NCI-H1105 treated with DMSO at 0.1 percent for 48 hours (cell line): Measurements from ENCODE around the gene CRAT.

Experiments
- DNase-seq: peaks from one replicate; lab custom pipeline; 2025; lab: John Stamatoyannopoulos, UW

Gene CRAT

GRCh38 chr9:129089246-129089645, 21.3 kb downstream of the CRAT start:
- no peak for DNase-seq

- DNase-seq, result no peak
Measured at GRCh38 chr9:129084087-129084486, 26.5 kb downstream of the CRAT start.

DNA sequence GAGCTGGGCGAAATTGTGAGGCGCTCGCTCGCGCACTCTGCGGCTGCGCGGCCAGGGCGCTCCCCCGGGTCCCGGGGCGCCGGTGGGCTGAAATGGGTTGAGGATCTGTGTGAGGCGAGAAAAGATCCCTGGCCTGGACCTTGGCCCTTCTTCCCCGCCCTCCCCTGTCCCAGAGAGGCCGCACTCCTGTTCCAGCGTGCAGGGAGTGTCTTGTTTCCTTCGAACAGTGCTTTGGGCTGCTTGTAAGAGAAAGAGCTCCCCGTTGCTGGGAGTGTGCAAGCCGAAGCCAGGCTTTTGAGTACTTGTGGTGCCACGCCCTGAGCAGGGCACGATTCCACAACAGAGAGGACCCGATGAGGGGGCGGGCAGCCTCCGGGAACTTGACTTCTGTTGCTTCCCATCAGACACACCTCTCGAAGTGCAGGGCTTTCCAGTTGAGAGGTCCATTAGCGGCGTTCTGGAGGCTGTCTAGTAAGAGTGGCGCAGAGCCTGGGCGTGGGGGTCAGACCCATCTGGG, 29.1 kb downstream of the CRAT start:
- DNase-seq, result no peak

DNA sequence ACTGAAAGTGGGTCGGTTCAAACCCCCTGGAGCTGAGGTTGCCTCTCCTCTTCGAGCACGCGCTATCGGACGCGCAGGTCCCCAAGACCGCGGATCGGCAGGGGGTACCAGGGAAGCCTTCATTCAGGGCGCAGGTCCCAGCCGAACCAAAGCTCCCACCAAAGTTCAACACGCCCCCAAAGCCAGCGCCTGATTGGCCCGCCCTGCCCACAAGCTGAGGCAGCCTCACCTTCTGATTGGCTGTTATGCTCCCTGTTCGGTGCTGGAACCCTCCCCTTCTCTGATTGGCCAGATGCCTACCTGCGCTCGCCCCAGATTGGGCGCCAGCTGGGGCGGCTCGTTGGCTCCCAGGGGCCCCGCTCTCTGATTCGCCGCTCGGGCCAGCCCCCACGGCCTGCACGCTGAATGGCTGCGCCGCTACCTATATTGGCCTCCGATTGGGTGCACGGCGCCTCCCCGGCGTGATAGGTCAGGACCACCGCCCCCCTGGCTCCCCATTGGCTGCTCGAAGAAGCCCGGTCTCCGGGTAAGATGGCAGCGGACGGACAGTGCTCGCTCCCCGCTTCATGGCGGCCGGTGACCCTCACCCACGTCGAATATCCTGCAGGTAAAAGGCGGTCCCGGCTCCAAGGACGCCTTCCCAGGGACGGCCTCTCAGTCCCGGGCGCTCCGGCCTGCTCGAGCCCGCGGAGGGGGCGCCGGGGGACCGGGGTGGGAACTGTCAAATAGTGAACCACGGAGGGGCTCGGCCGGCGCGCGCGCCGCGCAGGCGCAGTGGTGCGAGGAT, 29.8 kb downstream of the CRAT start, which contains the start of gene DOLPP1:
Gene DOLPP1 (plus strand): TSS at position 511 of the 787 bp plus-strand sequence. CDS start 21 bp downstream, at position 532.
- peak; percentile 97 for DNase-seq

GRCh38 chr9:129080298-129080600, 30.3 kb downstream of the CRAT start:
- DNase-seq, result no peak

GRCh38 chr9:129079829-129080228, 30.8 kb downstream of the CRAT start:
- DNase-seq, result no peak

DNA sequence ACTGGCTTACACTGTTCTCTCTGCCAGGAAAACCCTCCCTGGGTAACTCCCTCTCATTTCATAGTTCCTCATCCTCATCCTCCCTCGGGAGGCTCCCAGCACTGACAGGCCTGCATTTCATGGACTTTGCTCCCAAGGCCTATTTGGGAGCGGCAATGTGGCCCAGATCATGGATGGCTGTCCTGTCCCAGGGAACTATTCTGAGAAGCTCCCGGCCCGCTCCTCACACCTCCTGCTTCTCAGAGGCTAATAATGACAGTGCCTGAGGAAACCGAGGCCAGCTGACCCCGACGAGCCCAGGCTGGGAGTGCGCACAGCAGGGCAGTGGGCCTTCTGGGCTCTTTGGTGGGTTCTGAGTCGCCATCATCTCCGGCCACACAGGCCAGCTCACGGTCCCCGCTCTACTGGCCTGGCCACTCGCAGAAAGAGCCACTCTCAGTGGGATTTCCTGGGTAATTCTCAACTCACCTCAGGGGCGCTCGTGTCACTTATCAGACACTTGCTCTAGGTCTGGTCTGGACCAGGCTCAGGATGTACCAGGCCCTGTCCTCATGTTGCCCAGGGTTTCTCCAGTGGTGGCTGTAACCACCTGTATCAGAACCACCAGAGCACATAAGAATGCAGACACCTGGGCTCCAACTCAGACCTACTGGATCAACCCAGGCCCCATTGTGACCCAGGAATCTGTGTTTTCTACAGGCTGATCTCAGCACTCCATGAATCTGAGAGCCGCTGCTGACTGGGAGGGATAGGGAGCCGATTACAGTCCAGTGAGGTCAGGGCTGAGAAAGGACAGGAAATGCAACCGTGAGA, 31.7 kb downstream of the CRAT start:
- no peak for DNase-seq

DNA sequence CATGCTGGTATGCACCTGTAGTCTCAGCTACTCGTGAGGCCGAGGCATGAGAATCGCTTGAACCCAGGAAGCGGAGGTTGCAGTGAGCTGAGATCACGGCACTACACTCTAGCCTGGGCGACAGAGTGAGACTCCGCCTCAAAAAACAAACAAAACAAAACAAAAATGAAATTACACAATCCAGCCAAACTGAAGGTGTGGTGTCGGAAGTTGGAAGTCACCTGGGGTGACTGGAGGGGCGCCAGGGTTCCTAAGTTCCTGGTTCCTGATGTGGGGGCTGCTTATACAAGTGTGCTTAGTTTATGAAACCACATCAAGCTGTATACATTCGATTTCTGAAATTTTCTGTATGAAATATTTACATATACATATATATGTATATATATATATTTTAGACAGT, 33.4 kb downstream of the CRAT start:
- DNase-seq, result no peak

DNA sequence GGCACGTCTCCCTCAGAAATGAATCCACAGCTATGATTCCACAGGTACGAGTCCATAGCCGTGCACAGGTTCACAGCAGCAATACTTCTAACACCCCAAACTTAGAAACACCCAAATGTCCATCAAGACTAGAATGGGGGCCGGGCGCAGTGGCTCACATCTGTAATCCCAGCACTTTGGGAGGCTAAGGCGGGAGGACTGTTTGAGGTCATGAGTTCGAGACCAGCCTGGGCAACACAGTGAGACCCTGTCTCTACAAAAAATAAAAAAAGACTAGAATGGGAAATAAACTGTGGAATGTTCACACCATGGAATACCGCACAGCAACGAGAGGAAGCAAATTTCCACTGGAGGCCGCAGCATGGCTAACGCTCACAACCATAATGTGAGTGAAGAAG, 34.0 kb downstream of the CRAT start:
- DNase-seq, result no peak

DNA sequence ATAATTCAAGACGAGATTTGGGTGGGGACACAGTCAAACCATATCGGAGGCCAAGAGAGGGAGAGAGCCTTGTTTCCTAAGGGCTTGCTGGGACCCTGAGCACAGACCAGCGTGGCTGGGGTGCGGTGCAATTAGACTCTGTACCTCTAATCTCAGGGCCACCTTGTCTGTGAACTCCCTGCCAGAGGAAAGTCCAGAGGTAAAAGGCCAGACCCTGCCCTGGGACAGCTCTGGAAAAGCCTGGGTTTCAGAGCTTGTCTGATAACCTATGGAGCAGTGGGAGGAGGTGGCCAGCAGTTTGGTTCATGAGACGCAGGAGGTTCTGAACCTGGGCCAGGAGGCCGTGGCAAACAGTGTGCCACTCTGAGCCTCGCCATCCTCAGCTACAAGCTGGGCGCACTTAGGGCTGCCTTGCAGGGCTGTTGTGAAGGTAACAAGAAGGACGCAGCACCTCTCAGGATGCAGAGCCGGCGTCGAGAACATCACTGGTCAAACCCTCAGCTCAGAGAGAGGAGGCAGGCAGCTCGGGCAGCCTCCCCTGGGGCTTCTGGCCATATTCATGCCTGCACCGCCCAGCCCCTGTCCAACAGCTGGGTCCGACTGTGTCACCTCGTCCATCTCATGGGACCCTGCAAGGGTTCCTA, 34.5 kb downstream of the CRAT start:
- DNase-seq, result no peak

- DNase-seq, result no peak
Measured at GRCh38 chr9:129074106-129074505, 36.5 kb downstream of the CRAT start.

- DNase-seq, result no peak
Measured at GRCh38 chr9:129073404-129073803, 37.2 kb downstream of the CRAT start.

GRCh38 chr9:129072171-129072570, 38.4 kb downstream of the CRAT start:
- no peak for DNase-seq

GRCh38 chr9:129071526-129072126, 39.0 kb downstream of the CRAT start:
- DNase-seq, result no peak

DNA sequence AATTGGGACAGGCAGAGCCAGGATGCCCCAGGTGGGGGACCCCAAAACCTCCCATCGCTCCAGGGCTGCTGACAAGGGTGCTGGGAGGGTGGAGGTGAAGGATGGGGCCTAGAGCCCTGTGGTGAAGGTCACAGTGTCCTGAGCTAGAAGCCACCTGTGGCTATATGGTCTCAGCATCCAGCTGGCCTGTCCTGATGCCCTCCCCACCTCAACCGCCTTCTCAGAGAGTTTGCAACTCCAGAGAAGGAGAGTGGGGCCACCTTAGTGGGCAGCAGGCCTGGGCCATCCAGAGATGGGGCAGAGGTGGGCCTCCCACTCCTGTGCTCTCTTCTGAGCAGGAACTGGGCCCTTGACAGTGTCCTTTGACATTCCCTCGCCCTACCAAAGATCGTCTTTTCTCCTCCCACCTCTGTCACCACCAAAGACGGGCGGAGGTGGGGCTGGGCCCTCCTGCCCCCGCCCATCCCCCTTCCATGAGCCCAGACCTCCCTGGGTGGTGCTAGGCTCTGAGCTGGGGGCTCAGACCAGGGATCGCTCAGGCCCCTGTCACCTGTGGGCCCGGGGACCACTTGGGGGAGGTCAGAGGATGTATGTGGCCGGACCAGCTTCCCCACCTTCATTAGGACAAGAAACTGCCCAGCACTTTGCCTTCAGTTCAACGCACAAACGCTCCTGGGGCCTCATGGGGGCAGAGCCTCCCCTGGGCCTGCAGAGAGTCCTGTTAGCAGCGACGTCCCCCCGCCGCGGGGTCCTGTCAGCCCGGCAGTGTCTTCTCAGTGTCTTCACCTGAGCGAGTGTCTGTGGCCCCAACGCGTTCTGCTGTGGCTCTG, 39.7 kb downstream of the CRAT start:
- DNase-seq, result no peak

DNA sequence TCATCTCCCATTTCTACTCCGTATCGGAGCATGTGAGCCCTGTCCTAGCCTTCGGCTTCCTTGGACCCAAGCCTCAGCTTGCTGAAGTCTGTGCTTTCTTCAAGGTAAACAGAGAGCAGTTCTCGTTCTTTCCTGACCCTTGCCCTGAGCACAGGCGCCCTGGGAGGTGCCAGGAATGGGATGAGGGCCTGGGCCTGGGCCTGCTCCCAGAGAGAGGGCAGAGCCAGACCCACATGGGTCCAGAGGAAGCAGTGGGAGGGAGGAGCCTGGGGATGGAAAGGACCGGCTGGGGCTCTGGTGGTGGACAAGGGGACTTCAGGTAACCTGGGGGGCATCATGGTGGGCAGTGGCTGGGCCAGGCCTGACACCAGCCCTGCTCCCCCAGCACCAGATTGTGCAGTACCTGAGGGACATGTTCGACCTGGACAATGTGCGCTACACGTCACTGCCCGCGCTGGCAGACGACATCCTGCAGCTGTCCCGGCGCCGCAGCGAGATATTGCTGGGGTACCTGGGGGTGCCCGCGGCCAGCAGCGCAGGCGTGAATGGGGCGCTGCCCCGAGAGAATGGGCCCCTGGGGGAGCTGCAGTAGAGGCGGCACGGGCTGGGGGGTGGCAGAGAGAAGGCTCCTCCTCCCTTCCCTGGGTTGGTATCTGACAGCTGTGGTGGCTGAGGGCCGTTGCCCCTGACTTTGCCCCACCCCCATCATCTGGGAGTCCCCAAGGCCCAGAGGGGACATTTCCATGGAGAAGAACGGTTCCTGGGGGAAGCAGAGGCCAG, 40.5 kb downstream of the CRAT start:
- no peak for DNase-seq

GRCh38 chr9:129068990-129069861, 41.4 kb downstream of the CRAT start:
- DNase-seq, result no peak

GRCh38 chr9:129068110-129068509, 42.5 kb downstream of the CRAT start:
- no peak for DNase-seq

- no peak for DNase-seq
Measured at GRCh38 chr9:129064499-129064908, 46.1 kb downstream of the CRAT start.

DNA sequence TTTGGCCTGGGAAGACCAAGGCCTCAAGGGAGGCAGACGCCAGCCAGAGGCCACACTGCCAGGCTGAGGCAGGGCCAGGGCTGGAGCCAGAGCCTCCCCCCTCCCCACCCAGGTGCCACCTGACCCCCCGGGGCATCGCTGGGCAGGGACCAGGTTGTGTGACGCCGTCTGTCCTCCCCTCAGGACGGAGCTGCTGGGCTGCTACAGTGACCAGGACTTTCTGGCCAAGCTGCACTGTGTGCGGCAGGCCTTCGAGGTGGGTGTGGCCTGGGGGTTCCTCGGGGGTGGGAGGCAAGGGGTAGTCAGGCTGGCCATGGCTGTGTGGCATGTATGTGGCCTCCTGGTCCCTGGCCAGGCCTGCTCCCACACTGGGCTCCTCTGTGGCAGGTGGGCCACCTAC, 47.5 kb downstream of the CRAT start:
- DNase-seq, result no peak
